Naive thymus-derived CD4-positive, alpha-beta T cell (primary cell): Measurements from ENCODE around the gene SUB1. TPM values are rescaled to one million over a fixed set of nuclear protein-coding genes. Genes with fewer than 3 reads are reported as not detected.
"Not testable (repeated sequence)": the region's sequence is repeated elsewhere in the genome, so short reads cannot be mapped to it uniquely, and the experiment has no call there.

ENCODE experiments used
- ATAC-seq: fragments of 150-1000 bp; cut with Tn5 transposase; 2 replicates; pipeline ENCODE4 v1.10.0; 2021; ENCODE audit warnings: mild to moderate bottlenecking, moderate library complexity
- CTCF ChIA-PET: fragments of 350-600 bp; sonication (Branson Sonifier 250); formaldehyde crosslinking; loops from one replicate; lab custom pipeline; 2021; ENCODE audit warnings: antibody characterized with exemption; lab: Charles Lee
- POLR2A ChIA-PET: fragments of 350-600 bp; sonication (Branson Sonifier 250); formaldehyde crosslinking; loops from one replicate; lab custom pipeline; 2021; ENCODE audit warnings: antibody characterized with exemption, inconsistent platforms; lab: Charles Lee
- DNase-seq, 9 donors: peaks; one replicate each; pipeline versions ENCODE4 v3.0.0 to v3.0.0-alpha.2; 2020 to 2022; ENCODE audit warnings: mixed read lengths in 1 of 9
- H3K27ac ChIP-seq: one replicate; pipeline ENCODE4 v1.7.0; 2013; ENCODE audit warnings: mild to moderate bottlenecking, low read depth, low read length, moderate library complexity
- H3K27me3 ChIP-seq, 2 donors: one replicate each; pipeline ENCODE4 v1.7.0; 2013; ENCODE audit warnings: low read length in 2 of 2, mild to moderate bottlenecking in 2 of 2, moderate library complexity in 2 of 2; ENCODE audit not compliant: control insufficient read depth in 2 of 2, insufficient read depth in 2 of 2
- H3K36me3 ChIP-seq, 3 experiments: 1 replicate in 2 of 3; 2 replicates in 1 of 3; pipeline ENCODE4 v1.7.0; 2013; ENCODE audit warnings: low read length in 3 of 3, mild to moderate bottlenecking in 3 of 3, moderate library complexity in 1 of 3; ENCODE audit not compliant: insufficient read depth in 3 of 3, control insufficient read depth in 2 of 3
- H3K4me1 ChIP-seq, 2 donors: one replicate each; pipeline ENCODE4 v1.7.0; 2013; ENCODE audit warnings: low read length in 2 of 2, mild to moderate bottlenecking in 2 of 2, moderate library complexity in 1 of 2; ENCODE audit not compliant: control insufficient read depth in 2 of 2, insufficient read depth in 2 of 2
- H3K4me3 ChIP-seq: 2 replicates; pipeline ENCODE4 v1.7.0; 2013; ENCODE audit warnings: mild to moderate bottlenecking, low read length
- H3K9me3 ChIP-seq, 3 experiments: 1 replicate in 2 of 3; 2 replicates in 1 of 3; pipeline ENCODE4 v1.7.0; 2013; ENCODE audit warnings: low read length in 3 of 3; ENCODE audit not compliant: control insufficient read depth in 2 of 3
- H3K27ac Mint-ChIP-seq, 9 donors: one replicate each; pipeline ENCODE4 v1.8.0; 2020 to 2022; ENCODE audit warnings: mixed read lengths in 9 of 9, mild to moderate bottlenecking in 8 of 9, moderate library complexity in 5 of 9, inconsistent platforms in 2 of 9
- H3K27me3 Mint-ChIP-seq, 5 donors: one replicate each; pipeline ENCODE4 v1.8.0; 2021 to 2022; ENCODE audit warnings: mixed read lengths in 5 of 5, mild to moderate bottlenecking in 1 of 5
- H3K36me3 Mint-ChIP-seq, 5 donors: one replicate each; pipeline ENCODE4 v1.8.0; 2020 to 2022; ENCODE audit warnings: mixed read lengths in 5 of 5, mild to moderate bottlenecking in 3 of 5, inconsistent platforms in 1 of 5
- H3K4me1 Mint-ChIP-seq, 7 donors: one replicate each; pipeline ENCODE4 v1.8.0; 2020 to 2022; ENCODE audit warnings: mixed read lengths in 7 of 7, mild to moderate bottlenecking in 3 of 7, inconsistent platforms in 1 of 7
- H3K4me3 Mint-ChIP-seq, 10 donors: one replicate each; pipeline ENCODE4 v1.8.0; 2020 to 2022; ENCODE audit warnings: mild to moderate bottlenecking in 10 of 10, mixed read lengths in 10 of 10, moderate library complexity in 6 of 10, inconsistent platforms in 2 of 10
- H3K9me3 Mint-ChIP-seq, 11 donors: one replicate each; pipeline ENCODE4 v1.8.0; 2020 to 2022; ENCODE audit warnings: mixed read lengths in 11 of 11, mild to moderate bottlenecking in 4 of 11, inconsistent platforms in 1 of 11, moderate library complexity in 1 of 11
- intact Hi-C, 2 donors: fragments of 100-400 bp; cut with micrococcal nuclease; formaldehyde crosslinking; loops; one replicate each; pipeline ENCODE4 v1.15.1; 2023
- polyA plus RNA-seq, 2 donors: library from polyadenylated mRNA; unstranded; fragments of 300-500 nt; fragmentation: Illumina TruSeq; gene quantifications; one replicate each; pipeline ENCODE4 v1.2.3, GENCODE V29; 2021
- total RNA-seq, 6 experiments: library from RNA in 5 of 6; stranded (reverse) in 5 of 6; gene quantifications; 1 replicate in 5 of 6; 2 replicates in 1 of 6; pipeline ENCODE4 v1.2.3 and lab custom pipeline; 2021 to 2026

Gene SUB1
- total RNA-seq (100 to 1,000 TPM; 187 to 388 (median 285) TPM), polyA plus RNA-seq (100 to 1,000 TPM; 383 to 571 TPM), total RNA-seq (lab: John Stamatoyannopoulos, UW) (197 reads per million, percentile 93 among the genes with 10 or more reads in this experiment)

- H3K27ac ChIP-seq = peak within 1 kb of the TSS; percentile 100
- Mint-ChIP-seq H3K36me3 (peaks cover 0 to 16% (median 8%) of the 10 kb centered on the region in 5 donors), H3K27me3 (peaks cover 0 to 2% (median 0%) of the 10 kb centered on the region in 5 donors), H3K9me3 (peaks cover 0 to 4% (median 0%) of the 10 kb centered on the region in 11 donors), H3K27ac (peak within 1 kb of the TSS; percentile 87 to 99 (median 98)), H3K4me3 (peak within 1 kb of the TSS; percentile 92 to 100 (median 98)), H3K4me1 (peaks cover 42 to 72% (median 67%) of the 10 kb centered on the region in 7 donors)
- peaks cover 24 to 36% of the 10 kb centered on the region in 2 donors for H3K4me1 ChIP-seq
- peak; percentile 90 to 94 (median 93) for DNase-seq
- intact Hi-C loops = loop anchor here (1.0 to 10.0 kb wide), 9 partner anchors 43 to 1053 kb away; partner anchors contain the start of genes GOLPH3 (in 2 of the 2), TARS1 (in 2 of the 2), ZFR (in 2 of the 2) and C5orf22 (in 1 of the 2)
- ChIA-PET CTCF (interaction anchor here (0.6 to 1.5 kb wide), 3 partner anchors 55 to 187 kb away, joined by 3 read pairs; no protein-coding TSS in a partner anchor), POLR2A (interaction anchor here (0.6 to 1.7 kb wide), 13 partner anchors 10 to 413 kb away, joined by 3 to 11 read pairs (median 3); partner anchors contain the start of genes GOLPH3 and ZFR)
- peaks cover 0 to 14% (median 0%) of the 10 kb centered on the region in 3 experiments for H3K36me3 ChIP-seq
- H3K4me3 ChIP-seq = peak within 1 kb of the TSS; percentile 94
- ATAC-seq = peak; percentile 93
- no peaks in the 10 kb centered on the region for H3K9me3 ChIP-seq
- H3K27me3 ChIP-seq = no peaks in the 10 kb centered on the region
Measured at GRCh38 chr5:32585446-32586275, at the start of gene SUB1. Gene SUB1, plus strand, starts transcription at chr5:32585557. Its CDS starts 2,956 bp downstream, at chr5:32588513.

GRCh38 chr5:32536246-32536645, 49.1 kb upstream of the SUB1 start:
- H3K4me1 Mint-ChIP-seq = peaks cover 11 to 86% (median 50%) of the 10 kb centered on the region in 7 donors
- ChIA-PET POLR2A (no interaction called here), CTCF (interaction anchor here (1.1 kb wide), 1 partner anchor 54 kb away, joined by 3 read pairs; no protein-coding TSS in a partner anchor)
- H3K36me3 Mint-ChIP-seq = peaks cover 0 to 40% (median 6%) of the 10 kb centered on the region in 5 donors
- Histone ChIP-seq H3K4me3 (no peak overlapping the region), H3K4me1 (peaks cover 11 to 22% of the 10 kb centered on the region in 2 donors), H3K36me3 (no peaks in the 10 kb centered on the region), H3K9me3 (no peaks in the 10 kb centered on the region), H3K27ac (no peak overlapping the region), H3K27me3 (no peaks in the 10 kb centered on the region)
- no peaks in the 10 kb centered on the region for H3K27me3 Mint-ChIP-seq
- peaks cover 0 to 2% (median 0%) of the 10 kb centered on the region in 11 donors for H3K9me3 Mint-ChIP-seq
- intact Hi-C loops = no loop called here
- DNase-seq (no peak), ATAC-seq (no peak)
- H3K27ac Mint-ChIP-seq = peak overlapping the region in 1 of 9 donors; percentile 36
- peak overlapping the region in 1 of 10 donors; percentile 25 for H3K4me3 Mint-ChIP-seq

- not testable (repeated sequence) for H3K27ac ChIP-seq
- peaks cover 7 to 85% (median 41%) of the 10 kb centered on the region in 7 donors for H3K4me1 Mint-ChIP-seq
Measured at GRCh38 chr5:32537437-32538029, 47.8 kb upstream of the SUB1 start.

GRCh38 chr5:32538031-32538547, 47.3 kb upstream of the SUB1 start:
- H3K27ac ChIP-seq = peak overlapping the region; percentile 4
- intact Hi-C loops = no loop called here
- peaks cover 0 to 6% (median 0%) of the 10 kb centered on the region in 11 donors for H3K9me3 Mint-ChIP-seq
- peaks cover 7 to 83% (median 36%) of the 10 kb centered on the region in 7 donors for H3K4me1 Mint-ChIP-seq
- no peaks in the 10 kb centered on the region for H3K36me3 ChIP-seq
- peak overlapping the region in 1 of 10 donors; percentile 55 for H3K4me3 Mint-ChIP-seq
- ChIA-PET CTCF (no interaction called here), POLR2A (no interaction called here)
- peak overlapping the region in 4 of 9 donors; percentile 9 to 61 (median 45) for H3K27ac Mint-ChIP-seq
- H3K4me1 ChIP-seq = peaks cover under 1 to 19% of the 10 kb centered on the region in 2 donors
- H3K9me3 ChIP-seq = no peaks in the 10 kb centered on the region
- H3K36me3 Mint-ChIP-seq = peaks cover 3 to 48% (median 13%) of the 10 kb centered on the region in 5 donors
- DNase-seq (peak in 2 of 9 donors; percentile 13 to 33), ATAC-seq (peak; percentile 68)
- no peaks in the 10 kb centered on the region for H3K27me3 ChIP-seq
- H3K4me3 ChIP-seq = no peak overlapping the region
- no peaks in the 10 kb centered on the region for H3K27me3 Mint-ChIP-seq

More at GRCh38 chr5:32537437-32538029, 47.8 kb upstream of the SUB1 start:
- CTCF ChIA-PET, H3K27me3 ChIP-seq, H3K4me3 ChIP-seq, H3K9me3 ChIP-seq, H3K9me3 Mint-ChIP-seq, H3K27me3 Mint-ChIP-seq, POLR2A ChIA-PET, H3K36me3 ChIP-seq, DNase-seq, intact Hi-C loops: not testable (repeated sequence)
- Mint-ChIP-seq H3K27ac (peak overlapping the region in 8 of 9 donors; percentile 9 to 71 (median 40)), H3K36me3 (peaks cover 3 to 44% (median 10%) of the 10 kb centered on the region in 5 donors), H3K4me3 (peak overlapping the region in 2 of 10 donors; percentile 31 to 55)
- peak; percentile 46 for ATAC-seq
- H3K4me1 ChIP-seq = peaks cover 6 to 19% of the 10 kb centered on the region in 2 donors

GRCh38 chr5:32539981-32540845, 45.1 kb upstream of the SUB1 start:
- H3K4me3 Mint-ChIP-seq = no peak overlapping the region
- Histone ChIP-seq H3K4me1 (peaks cover 0 to 19% of the 10 kb centered on the region in 2 donors), H3K27me3 (no peaks in the 10 kb centered on the region), H3K27ac (no peak overlapping the region), H3K4me3 (no peak overlapping the region), H3K36me3 (no peaks in the 10 kb centered on the region), H3K9me3 (no peaks in the 10 kb centered on the region)
- no peak for DNase-seq
- H3K36me3 Mint-ChIP-seq = peaks cover 3 to 46% (median 15%) of the 10 kb centered on the region in 5 donors
- ChIA-PET POLR2A (no interaction called here), CTCF (no interaction called here)
- intact Hi-C loops = no loop called here
- H3K9me3 Mint-ChIP-seq = peaks cover 0 to 6% (median 0%) of the 10 kb centered on the region in 11 donors
- peak overlapping the region in 1 of 9 donors; percentile 76 for H3K27ac Mint-ChIP-seq
- peaks cover 7 to 81% (median 27%) of the 10 kb centered on the region in 7 donors for H3K4me1 Mint-ChIP-seq
- peak; percentile 58 for ATAC-seq
- no peaks in the 10 kb centered on the region for H3K27me3 Mint-ChIP-seq
